ENCODE results near the gene LARGE1.

DNA sequence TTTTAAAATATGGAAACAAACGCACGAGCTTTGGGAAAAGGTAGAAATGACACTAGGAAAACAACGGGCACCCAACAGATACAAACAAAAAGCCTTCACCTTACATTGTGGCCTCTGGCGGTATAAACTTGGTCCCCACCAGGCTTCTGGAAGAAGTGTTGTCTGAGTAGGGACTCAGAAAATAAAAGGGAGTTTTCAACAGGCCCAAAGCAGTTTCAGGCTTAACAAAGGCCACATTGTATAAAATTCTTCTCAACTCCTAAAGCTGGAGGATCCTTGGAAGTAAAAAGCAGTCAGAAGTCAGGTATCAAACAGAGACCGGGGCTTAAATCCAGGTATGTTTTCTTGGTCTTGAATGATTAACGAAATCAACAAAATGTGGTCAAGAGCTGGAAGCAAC lies 61.0 kb downstream of the LARGE1 start:
- TF ChIP-seq, protein P1, sequence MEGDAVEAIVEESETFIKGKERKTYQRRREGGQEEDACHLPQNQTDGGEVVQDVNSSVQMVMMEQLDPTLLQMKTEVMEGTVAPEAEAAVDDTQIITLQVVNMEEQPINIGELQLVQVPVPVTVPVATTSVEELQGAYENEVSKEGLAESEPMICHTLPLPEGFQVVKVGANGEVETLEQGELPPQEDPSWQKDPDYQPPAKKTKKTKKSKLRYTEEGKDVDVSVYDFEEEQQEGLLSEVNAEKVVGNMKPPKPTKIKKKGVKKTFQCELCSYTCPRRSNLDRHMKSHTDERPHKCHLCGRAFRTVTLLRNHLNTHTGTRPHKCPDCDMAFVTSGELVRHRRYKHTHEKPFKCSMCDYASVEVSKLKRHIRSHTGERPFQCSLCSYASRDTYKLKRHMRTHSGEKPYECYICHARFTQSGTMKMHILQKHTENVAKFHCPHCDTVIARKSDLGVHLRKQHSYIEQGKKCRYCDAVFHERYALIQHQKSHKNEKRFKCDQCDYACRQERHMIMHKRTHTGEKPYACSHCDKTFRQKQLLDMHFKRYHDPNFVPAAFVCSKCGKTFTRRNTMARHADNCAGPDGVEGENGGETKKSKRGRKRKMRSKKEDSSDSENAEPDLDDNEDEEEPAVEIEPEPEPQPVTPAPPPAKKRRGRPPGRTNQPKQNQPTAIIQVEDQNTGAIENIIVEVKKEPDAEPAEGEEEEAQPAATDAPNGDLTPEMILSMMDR (IDR thresholded peaks at IDR 0.05; ENCODE audit: insufficient read depth, low read length, poor library complexity, severe bottlenecking): no peak
- TF ChIP-seq EZH2phosphoT487 (conservative IDR thresholded peaks at IDR 0.05; ENCODE audit: low read length): no peak

All from SU-DHL-6 (cell line).